G401.6 (cell line): Measurements from ENCODE around the gene COL6A2.
"Not testable (repeated sequence)": the region's sequence is repeated elsewhere in the genome, so short reads cannot be mapped to it uniquely, and the experiment has no call there.

ENCODE experiments used
- FAIRE-seq: peaks from 2 replicates; lab custom pipeline; 2012; peaks lifted over from hg19 to GRCh38; lab: Jason Lieb, UNC

Gene COL6A2

DNA sequence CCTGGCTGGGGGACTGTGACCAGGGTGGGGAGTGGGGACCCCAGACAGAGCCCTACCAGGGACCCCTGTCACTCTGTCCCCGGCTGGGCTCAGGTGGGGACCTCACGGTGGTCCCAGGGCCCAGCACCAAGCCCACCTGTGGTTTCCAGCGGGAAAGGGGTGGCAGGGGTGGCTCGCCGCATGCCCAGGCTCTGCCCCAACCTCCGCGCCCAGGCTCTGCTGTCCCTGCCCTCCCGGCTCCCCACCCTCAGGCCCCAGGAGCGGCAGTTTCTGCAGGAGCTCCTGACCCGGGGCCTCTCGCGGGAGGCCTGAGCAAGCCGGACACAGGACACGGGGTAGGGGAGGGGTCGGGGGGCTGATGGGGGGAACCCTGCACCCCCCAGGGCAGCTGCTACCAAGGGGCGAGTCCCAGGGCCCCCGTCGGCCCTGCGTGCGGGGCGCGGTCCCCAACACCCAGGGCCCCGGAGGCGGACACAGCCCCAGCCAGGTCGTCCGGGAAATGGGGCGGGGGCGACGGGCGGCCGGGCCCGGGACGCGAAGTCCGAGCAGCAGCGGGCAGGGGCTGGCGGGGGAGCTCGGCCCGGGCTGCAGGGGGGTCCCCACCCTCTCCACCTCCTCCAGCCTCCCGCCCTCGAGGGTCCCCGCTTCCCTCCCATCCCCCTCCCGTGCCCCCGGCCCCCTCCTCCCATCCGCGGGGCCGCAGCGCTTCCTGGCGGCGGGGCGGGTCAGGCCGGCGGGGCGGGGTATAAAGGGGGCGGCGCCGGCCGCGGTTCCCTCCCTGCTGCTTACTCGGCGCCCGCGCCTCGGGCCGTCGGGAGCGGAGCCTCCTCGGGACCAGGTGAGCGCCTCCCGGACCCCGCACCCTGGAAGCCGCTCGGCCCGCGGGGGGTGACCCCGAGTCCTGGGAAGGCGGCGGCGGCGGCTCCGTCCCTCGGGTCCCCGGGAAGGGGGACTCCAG lies at the start of gene COL6A2:
TSS of gene COL6A2 (plus strand) at position 777 of the 958 bp plus-strand sequence.
- no peak for FAIRE-seq

DNA sequence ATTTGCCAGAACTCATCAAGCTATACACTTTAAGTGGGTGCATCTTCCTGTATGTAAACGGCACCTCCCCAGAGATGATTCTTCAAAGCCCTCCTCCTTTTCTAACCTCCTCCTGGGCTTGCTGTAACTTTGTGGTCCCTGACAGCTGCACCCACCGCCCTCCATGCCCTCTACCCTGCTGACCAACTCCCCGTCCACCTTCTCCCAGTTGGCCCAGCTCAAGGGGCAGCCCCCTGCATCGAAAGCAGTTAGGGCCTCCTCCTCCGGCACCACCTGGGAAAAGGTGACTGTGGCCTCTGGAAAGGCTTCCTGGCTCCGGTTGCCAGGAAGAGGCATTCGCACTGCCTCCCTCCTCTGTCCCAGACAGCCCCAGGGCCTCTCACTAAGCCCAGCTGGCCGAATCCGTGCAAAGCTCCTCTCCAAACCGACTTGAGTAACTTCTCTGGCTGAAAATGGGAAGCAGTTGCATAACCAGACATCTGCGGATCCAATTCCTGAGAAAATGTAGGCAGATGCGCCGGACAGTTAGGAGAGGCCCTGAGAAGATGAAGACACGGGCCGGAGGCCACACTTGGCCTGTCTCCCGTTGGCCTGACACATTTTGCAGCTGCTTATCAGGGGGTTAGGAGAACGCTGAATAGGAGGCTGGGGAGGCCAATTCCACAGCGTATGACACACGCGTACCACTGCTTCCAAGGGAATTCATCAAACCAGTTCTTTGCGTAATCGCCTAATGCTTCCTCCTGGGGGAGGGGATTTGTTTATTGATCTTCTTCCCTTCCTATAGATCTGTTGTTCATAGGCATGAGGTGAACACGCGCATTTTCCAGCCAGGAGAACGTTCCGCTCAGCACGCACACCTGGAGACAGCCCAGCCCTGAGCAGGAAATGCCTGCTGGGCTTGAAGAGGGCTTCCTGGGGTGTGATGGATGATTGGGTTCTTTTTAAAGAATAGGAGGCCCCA lies 48.7 kb upstream of the COL6A2 start:
- no peak for FAIRE-seq

DNA sequence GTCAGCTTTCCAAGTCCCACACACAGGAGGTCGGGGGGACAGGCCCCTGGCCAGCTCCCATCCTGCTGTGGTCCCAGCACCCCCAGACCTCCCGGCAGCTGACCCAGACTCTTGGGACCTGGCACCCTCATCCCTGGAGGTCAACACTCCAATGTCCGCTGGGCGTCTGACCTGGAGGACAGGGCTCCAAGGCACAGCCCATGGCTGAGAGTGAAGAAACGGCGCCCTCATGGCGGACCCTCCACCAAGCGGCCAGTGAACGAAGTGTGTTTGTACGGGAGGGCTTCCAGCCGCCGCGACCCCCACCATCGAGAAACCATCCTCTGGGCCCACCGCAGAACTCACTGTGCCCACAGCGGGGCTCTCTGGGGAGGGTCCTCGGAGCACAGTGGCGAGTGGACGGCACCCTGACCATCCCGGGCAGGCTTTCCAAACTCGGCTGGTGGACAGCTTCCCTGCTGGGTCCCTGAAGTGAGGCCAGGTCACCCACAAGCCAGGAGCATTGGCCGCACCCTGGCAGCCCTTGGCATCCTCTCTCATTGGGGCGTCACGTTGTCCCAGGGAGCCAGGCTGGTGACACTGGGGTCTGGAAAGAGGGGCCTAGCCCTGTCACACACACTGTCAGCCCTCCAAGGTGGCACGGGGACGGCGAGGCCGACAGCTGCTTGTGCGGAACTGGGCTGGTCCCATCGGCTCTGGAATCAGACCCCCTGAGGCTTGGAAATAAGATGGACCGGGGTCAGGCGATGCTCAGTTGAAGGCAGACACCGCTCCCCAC lies 47.8 kb upstream of the COL6A2 start:
- FAIRE-seq, result no peak

DNA sequence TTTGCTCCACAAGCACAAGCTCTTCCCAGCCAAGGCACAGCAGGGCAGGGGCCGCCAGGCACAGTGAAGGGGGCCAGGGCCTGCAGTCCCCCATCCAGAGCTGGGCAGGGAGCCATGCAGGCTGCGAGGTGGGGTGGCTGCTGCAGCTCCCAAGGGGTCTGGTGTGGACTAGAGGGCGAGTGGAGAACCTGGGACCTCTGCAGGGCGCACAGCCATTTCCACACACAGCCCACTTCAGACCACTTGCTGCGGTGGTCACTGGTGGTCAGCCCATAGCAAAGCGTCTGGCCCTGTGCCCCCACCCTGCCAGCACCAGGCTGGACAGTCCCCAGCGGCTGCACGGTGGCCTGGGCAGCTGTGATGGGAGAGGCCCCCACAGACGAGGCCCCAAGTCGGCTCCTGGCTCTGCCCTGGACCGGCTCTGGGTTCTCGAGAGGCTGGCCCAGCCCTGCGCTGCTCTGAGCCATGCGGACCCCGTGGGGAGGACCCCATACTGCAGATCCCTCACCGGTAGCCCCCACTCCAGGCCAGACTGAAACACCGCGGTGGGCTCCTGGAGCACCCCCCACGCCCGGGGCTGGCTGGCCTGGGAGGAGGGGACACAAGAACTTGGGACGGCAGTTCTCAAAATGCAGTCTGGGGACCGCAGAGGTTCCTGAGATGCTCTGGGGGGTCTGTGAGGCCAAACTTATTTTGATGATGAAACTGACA lies 47.1 kb upstream of the COL6A2 start:
- FAIRE-seq, result no peak

DNA sequence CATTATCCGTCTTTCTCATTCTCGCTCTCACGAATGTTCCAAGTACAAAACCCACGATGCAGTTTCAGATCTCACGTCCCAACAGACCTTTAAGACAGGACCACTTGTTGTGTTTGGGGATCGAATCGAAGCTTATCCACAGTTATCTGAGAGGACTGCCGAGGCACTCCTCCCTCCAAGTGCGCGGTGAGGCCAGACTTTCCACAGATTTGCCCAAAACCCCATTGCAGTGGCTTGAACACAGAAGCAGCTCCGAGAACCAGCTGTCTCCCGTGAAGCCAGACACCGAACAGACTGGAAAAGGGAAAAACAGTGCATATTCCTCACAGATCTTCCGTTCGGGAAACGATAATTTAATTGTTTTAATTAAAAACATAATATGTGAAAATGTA lies 46.5 kb upstream of the COL6A2 start:
- FAIRE-seq, result no peak

DNA sequence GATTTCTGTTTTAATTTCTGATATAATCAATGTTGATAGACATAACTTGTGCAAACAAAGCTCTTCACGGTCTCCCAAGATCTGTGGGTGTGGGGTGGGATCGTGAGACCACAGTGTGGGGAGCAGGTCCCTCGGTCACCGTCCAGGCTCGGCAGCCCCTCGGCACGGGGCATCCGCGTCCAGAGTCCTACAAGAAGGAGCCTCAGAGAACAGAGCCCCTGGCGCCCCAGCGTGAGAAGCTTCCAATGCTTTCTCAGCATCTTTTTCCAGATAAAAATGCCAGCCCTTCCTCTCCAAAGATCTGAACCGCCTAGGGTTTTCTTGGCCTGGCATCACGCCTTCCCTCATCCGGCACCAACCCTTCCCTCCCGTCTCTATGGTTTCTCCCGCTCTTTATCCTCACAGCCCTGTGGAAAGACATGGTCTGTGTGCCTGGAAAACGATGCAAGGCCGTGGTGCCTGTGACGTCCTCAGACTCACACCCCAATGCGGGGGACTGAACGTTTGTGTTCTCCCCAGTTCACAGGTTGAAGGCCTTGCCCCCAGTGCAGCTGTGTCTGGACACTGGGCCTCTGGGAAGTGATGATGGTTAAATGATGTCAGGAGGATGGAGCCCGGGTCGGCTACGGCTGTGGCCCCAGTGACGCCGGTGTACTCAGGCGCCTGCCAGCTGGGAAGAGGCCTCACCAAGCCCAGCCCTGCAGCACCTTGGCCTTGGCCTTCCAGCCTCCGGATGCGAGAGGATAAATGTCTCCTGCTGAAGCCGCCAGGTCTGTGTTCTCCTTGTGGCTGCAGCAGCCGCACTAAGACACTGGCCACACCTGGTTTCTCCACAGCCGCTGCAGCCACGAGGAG lies 45.9 kb upstream of the COL6A2 start:
- no peak for FAIRE-seq

DNA sequence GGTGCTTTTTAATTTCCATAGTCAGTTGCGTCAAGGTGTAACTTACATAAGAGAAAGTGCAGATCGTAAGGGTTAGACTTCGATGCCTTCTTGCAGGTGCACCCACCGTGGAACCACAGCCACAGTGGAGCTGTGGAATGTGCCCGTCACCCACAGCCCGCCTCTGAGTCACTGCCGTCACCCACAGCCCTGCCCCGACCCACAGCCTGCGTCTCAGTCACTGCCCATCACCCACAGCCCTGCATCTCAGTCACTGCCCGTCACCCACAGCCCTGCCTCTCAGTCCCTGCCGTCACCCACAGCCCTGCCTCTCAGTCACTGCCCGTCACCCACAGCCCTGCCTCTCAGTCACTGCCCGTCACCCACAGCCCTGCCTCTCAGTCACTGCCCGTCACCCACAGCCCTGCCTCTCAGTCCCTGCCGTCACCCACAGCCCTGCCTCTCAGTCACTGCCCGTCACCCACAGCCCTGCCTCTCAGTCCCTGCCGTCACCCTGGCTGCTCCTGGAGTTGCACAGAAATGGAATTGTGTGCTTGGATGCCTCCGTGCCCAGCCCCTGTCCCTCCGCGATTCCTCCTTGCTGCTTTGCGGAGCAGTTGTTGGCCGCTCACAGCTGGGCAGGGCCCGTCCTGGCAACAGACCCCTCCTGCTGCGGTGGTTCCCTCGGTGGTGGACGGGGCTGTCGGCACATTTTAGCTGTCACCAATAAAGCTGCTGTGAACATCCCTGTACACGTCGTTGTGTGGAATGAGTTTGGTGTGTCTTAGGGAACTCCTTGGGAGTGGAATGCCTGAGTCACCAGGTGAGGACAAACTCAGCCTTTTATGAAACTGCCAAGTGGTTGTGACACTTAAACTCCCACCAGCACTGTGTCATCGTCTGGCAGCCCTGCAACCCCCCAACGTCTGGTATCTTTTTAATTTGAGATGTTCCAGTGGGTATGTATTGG lies 44.9 kb upstream of the COL6A2 start:
- no peak for FAIRE-seq

DNA sequence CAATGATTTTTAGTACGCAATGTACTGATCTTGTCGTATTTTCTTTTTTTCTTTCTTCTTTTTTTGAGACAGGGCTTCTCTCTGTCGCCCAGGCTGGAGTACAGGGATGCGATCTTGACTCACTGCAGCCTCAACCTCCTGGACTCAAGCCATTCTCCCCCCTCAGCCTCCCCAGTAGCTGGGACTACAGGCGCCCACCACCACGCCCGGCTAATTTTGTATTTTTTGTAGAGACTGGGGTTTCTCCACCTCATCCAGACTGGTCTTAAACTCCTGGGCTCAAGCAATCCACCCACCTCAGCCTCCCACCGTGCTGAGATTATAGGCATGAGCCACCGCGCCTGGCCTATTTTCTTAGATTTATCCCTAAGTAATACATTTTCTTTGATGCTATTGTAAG lies 43.9 kb upstream of the COL6A2 start:
- no peak for FAIRE-seq

DNA sequence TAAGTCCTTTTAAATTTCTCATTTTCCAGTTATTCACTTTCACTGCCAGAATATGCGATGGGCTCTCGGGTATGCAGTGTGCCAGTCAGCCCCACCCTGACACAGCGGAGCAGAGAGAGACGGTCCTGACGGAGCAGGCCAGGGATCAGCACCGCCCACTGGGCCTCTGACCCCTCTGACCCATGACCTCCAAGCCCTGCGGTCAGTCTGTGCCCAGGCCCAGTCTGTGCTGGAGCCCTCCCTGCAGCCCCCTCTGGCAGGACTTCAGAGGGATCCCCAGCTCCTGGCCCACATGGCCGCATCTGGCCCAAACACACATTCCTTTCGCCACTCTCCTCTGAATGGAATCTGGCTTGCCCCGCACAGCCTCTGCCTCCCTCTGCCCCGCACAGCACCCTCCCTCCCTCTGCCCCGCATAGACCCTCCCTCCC lies 43.4 kb upstream of the COL6A2 start:
- FAIRE-seq, result no peak

DNA sequence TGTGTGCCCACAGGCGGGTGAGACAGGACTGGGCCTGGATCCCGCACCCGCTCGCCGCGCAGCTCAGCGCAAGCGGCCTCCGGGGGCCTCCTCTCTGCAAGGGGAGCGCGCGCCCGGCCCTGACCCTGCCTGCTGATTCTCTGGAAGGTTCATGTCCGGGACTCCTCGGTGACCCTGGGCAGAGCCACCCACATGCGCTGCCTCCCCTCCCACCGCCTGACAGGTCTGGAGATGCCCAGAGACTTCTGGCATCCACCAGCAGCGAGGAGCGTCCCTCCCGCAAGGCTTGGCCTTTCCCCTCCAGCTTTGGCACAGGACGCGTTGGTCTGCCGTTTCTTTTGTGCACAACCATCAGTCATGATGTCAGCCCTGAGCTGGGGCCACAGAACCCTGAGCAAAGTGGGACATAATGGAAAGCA lies 42.0 kb upstream of the COL6A2 start:
- no peak for FAIRE-seq

DNA sequence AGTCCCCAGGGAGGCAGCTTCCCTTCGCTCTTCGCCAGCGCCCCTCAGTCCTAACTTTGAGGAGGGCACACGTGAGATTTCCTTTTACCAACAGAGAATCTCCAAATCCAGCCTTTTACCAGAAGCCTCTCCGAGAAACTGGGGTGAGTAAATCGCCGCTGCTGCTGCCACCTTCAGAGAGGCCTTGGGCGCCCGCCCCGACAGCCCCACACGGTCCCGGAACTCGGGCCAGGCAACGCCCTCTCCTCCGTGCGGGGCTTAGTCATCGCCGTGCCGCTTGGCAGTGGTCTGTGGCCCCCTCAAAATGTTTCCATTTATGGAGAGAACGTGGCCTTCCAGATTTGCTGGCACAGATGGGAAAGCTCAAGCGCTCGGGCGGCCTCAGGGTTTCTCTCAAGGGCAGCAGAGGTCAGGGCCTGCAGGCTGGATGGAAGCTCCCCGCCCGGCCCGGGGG lies 41.4 kb upstream of the COL6A2 start:
- FAIRE-seq, result no peak

DNA sequence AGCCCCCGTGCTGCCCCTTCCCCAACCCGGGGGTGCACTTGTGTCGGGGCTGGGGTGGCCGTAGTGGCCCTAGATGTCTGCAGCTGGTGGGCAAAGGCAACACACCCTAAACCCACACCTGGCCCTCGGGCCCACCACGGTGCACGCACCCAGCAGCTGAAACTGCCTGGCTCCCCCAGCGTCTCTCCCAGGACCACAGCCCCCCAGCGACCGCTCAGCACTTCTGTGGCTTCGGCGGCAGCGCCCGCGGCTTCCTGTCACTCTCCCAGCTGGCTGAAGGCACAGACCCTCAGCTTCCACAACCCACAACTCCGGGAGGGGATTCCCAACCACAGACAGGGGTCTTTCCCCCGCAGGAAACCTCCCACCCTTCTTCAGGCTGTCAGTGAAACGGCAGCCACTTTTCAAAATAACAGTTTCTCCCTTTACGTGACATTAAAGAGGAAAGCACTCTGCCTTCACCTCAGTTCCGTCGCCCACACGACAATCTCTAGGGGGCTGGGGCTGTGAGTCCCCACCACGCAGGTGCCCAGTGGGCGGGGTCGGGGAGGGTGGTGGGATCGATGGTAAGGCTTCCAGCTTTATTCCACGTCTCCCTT lies 40.7 kb upstream of the COL6A2 start:
- FAIRE-seq, result no peak

DNA sequence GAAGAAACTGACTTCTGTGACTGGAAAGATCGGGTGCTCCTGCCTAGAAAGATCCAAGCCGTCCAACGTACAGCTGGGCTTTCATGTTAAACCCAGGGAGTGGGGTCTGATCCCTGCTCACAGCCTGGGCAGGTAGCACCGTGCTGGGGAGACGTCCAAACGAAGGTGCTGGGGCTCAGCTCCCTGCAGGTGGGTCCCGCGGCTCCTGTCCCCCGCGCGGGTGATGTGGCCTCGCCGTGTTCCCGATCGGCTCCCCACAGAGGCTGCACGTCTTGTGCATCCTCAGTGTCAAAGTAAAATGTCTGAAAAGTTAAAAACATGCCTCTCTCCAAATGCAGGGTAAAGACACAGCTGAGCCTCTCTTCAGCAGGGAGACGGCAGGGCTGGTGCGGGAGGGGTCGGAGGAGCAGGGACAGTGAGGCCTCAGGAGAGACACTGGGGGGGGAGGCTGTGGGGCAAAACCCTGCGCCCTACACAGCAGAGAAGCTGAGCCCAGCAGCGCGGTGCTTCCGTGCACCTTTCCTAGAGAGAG lies 40.1 kb upstream of the COL6A2 start:
- FAIRE-seq, result no peak

DNA sequence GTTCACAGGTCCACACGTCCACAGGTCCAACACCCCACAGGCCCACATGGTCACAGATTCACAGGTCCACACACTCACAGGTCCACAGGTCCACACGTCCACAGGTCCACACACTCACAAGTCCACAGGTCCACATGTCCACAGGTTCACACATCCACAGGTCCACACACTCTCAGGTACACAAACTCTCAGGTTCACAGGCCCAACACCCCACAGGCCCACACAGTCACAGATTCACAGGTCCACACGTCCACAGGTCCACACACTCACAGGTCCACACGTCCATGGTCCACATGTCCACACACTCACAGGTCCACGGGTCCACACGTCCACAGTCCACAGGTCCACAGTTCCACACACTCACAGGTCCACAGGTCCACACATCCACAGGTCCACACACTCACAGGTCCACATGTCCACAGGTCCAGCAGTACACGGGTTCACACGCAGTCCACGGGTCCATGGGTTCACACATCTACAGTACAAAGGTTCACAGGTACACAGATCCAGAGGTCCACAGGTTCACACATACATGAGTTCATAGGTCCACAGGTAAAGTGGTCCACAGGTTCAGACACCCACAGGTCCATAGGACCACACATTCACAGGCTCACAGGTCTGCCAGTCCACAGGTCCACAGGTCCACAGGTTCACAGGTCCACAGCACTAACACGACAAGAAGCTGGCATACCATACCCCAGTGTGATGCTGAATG lies 39.3 kb upstream of the COL6A2 start:
- no peak for FAIRE-seq

DNA sequence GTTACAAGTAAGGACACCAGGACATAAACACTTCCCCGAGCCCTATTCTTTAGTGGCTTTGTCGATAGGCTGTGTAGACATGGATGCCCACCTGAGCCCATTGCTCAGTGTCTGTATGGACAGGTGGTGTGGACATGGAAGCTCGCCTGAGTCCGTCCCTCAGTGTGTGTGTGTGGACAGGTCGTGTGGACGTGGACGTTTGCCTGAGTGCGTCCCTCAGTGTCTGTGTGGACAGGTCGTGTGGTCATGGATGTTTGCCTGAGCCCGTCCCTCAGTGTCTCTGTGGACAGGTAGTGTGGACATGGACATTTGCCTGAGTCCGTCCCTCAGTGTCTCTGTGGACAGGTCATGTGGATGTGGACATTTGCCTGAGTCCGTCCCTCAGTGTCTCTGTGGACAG lies 38.7 kb upstream of the COL6A2 start:
- no peak for FAIRE-seq

DNA sequence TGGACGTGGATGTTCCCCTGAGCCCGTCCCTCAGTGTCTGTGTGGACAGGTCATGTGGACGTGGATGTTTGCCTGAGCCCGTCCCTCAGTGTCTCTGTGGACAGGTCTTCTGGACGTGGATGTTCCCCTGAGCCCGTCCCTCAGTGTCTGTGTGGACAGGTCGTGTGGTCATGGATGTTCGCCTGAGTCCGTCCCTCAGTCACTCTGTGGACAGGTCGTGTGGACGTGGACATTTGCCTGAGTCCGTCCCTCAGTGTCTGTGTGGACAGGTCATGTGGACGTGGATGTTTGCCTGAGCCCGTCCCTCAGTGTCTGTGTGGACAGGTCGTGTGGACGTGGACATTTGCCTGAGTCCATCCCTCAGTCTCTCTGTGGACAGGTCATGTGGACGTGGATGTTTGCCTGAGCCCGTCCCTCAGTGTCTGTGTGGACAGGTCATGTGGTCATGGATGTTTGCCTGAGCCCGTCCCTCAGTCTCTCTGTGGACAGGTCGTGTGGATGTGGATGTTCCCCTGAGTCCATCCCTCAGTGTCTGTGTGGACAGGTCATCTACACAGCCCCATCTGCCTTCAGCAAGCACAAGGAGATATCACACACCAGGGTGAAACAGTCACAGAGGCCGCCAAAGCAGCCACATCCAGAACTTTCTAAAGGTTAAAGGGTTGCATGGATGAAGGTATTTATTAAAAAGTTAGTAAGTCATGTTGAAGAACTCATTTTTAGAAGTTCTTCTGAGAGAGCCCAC lies 38.0 kb upstream of the COL6A2 start:
- not testable (repeated sequence) for FAIRE-seq

DNA sequence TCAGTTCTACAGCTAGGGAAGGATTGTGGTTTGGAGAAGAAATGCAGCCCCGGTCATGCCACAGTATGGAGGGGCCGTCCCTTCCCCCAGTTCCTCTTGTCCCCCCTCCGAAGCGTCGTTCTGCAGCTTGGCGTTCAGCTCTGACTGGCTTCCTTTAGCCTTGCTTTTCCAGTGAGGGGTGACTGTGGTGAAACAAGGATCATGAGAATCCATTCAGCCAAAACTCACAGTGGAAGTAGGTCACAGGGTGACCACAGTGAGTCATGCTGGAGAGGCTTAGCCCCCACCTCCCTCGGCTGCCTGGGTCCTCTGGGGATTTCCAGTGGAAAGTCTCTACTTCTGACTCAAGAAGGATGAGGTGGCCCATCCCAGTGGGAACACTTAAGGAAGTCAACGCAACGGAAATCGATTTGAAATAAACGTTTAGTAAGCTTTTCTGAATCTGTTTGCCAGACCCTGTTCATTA lies 37.3 kb upstream of the COL6A2 start:
- FAIRE-seq, result no peak
